H1 (cell line): ENCODE measurements around the gene DCUN1D2. TPM values are rescaled to one million over a fixed set of nuclear protein-coding genes. Genes with fewer than 3 reads are reported as not detected.

ENCODE experiments used
- CTCF ChIP-seq, 3 experiments: IDR thresholded peaks; 1 replicate in 2 of 3; 2 replicates in 1 of 3; pipeline versions ENCODE4 v1.5.1 to v1.6.1; 2011; ENCODE audit warnings: low read length in 3 of 3, mild to moderate bottlenecking in 3 of 3, inconsistent platforms in 2 of 3, low read depth in 1 of 3, moderate library complexity in 1 of 3; ENCODE audit not compliant: insufficient read depth in 1 of 3; ENCODE audit errors: control extremely low read depth in 1 of 3
- GABPA ChIP-seq: IDR thresholded peaks from 2 replicates; pipeline ENCODE4 v1.6.1; 2011; ENCODE audit warnings: mild to moderate bottlenecking, low read length, moderate library complexity, borderline replicate concordance; ENCODE audit not compliant: insufficient read depth
- KDM4A ChIP-seq: IDR thresholded peaks from one replicate; pipeline ENCODE4 v1.7.1; 2012; ENCODE audit warnings: low read depth, mild to moderate bottlenecking, moderate library complexity, low read length, inconsistent platforms; ENCODE audit not compliant: severe bottlenecking
- KDM5A ChIP-seq: fragments of 200-600 bp; IDR thresholded peaks from 2 replicates; pipeline ENCODE4 v1.7.1; 2012; ENCODE audit warnings: mild to moderate bottlenecking, low read length, inconsistent platforms, mixed read lengths
- MAX ChIP-seq: IDR thresholded peaks from 2 replicates; pipeline ENCODE4 v1.6.1; 2012; ENCODE audit warnings: inconsistent platforms
- polyA plus RNA-seq, 7 experiments: library from polyadenylated mRNA; depleted of rRNA in 3 of 7; stranded (reverse) in 5 of 7; unstranded in 2 of 7; fragments of >200 nt in 5 of 7; fragments of 200-250 nt in 2 of 7; gene quantifications; 1 replicate in 5 of 7; 2 replicates in 1 of 7; 4 replicates in 1 of 7; pipeline versions ENCODE4 v1.2.1 to v1.2.3, GENCODE V29; 2011 to 2013; ENCODE audit warnings: missing spikeins in 2 of 7, mixed read lengths in 2 of 7
- total RNA-seq: library from RNA; stranded (reverse); fragmentation: NEBNext Ultra II Directional; extraction: Animal tissue kit (Norgen Biotek cat#: 25700); gene quantifications from 2 replicates; pipeline ENCODE4 v1.2.1, GENCODE V29; 2021

DCUN1D2 gene
- total and polyA plus RNA-seq, 2 of the 8 experiments (the other 6 are each of a cell fraction or from before 2014, with no cell fraction given), result 19.5 to 35.3 TPM

GRCh38 chr13:113464476-113464875, 26.0 kb downstream of the DCUN1D2 start (continued):
- no peak for TF ChIP-seq GABPA
- TF ChIP-seq CTCF (IDR thresholded peaks at IDR 0.05; ENCODE audit: control extremely low read depth in 1 of 3, insufficient read depth in 1 of 3, low read depth in 1 of 3, low read length in 3 of 3), result no peak
- no peak for TF ChIP-seq KDM5A
- no peak for TF ChIP-seq KDM4A
- TF ChIP-seq MAX, result no peak
